Upper lobe of left lung (tissue), 6 donors: ENCODE data around the gene FBLN7. TPM values are rescaled to one million over a fixed set of nuclear protein-coding genes. Genes with fewer than 3 reads are reported as not detected.
A peak's percentile ranks its signal among the peaks of the same experiment; 100 is the strongest.
"Not testable (repeated sequence)": the region's sequence is repeated elsewhere in the genome, so short reads cannot be mapped to it uniquely, and the experiment has no call there.

Source experiments
- ATAC-seq, 2 donors: fragments of 200-7000 bp; cut with Tn5 transposase; one replicate each; pipeline ENCODE4 v1.9.1; 2022; ENCODE audit warnings: mild to moderate bottlenecking in 2 of 2, moderate library complexity in 2 of 2; ENCODE audit not compliant: low FRiP score in 2 of 2
- DNase-seq, 2 donors: peaks; one replicate each; pipeline ENCODE4 v3.0.0-alpha.2; 2019 to 2020
- H3K27ac ChIP-seq, 4 donors: fragments of 200-600 bp; sonication (generic); one replicate each; pipeline ENCODE4 v1.5.1; 2016 to 2019
- H3K27me3 ChIP-seq, 4 donors: fragments of 200-600 bp; sonication (generic); one replicate each; pipeline ENCODE4 v1.5.1; 2017 to 2019
- H3K36me3 ChIP-seq, 4 donors: fragments of 200-600 bp; sonication (generic); one replicate each; pipeline ENCODE4 v1.5.1; 2016 to 2019
- H3K4me1 ChIP-seq, 4 donors: fragments of 200-600 bp; sonication (generic); one replicate each; pipeline ENCODE4 v1.5.1; 2018 to 2019
- H3K4me3 ChIP-seq, 4 donors: fragments of 200-600 bp; sonication (generic); one replicate each; pipeline ENCODE4 v1.5.1; 2017 to 2019; ENCODE audit warnings: mild to moderate bottlenecking in 2 of 4, moderate library complexity in 1 of 4
- H3K9me3 ChIP-seq, 4 donors: fragments of 200-600 bp; sonication (generic); one replicate each; pipeline ENCODE4 v1.5.1; 2018 to 2019
- EP300 ChIP-seq, 4 donors: sonication (generic); formaldehyde crosslinking; IDR thresholded peaks; one replicate each; pipeline ENCODE4 v1.5.1; 2017; ENCODE audit warnings: antibody characterized with exemption in 4 of 4, control low read depth in 2 of 4
- POLR2A ChIP-seq, 4 donors: fragments of 450-650 bp; IDR thresholded peaks; one replicate each; pipeline ENCODE4 v1.5.1; 2016 to 2017; ENCODE audit warnings: antibody characterized with exemption in 4 of 4, mild to moderate bottlenecking in 2 of 4
- POLR2AphosphoS5 ChIP-seq, 2 donors: sonication (generic); formaldehyde crosslinking; IDR thresholded peaks; one replicate each; pipeline ENCODE4 v1.5.1; 2017; ENCODE audit warnings: antibody characterized with exemption in 2 of 2
- WGBS, 2 donors: methylation state at CpG; one replicate each; pipeline ENCODE4 v1.1.5; 2017 to 2018; 5-methylcytosine and 5-hydroxymethylcytosine counted together
- total RNA-seq, 6 donors: library from RNA; depleted of rRNA in 4 of 6; stranded (reverse); fragments of >200 nt in 4 of 6; gene quantifications; one replicate each; pipeline versions ENCODE4 v1.1.0 to v1.2.1, GENCODE V29; 2016 to 2021
- TF ChIP-seq, protein P1 (sequence below), 6 experiments: fragments of 450-650 bp in 4 of 6; fragments of 200-600 bp in 2 of 6; sonication (generic) in 2 of 6; IDR thresholded peaks; one replicate each; pipeline ENCODE4 v1.5.1; 2016 to 2019; ENCODE audit warnings: antibody characterized with exemption in 6 of 6
- donor health status: DM: no; HTN: no; CAD: no; lungs with moderate emphysema.
- donor health status: DM: no; HTN: yes; CAD: no; lungs with severe emphysema.

The FBLN7 gene
- total RNA-seq, 6 donors from 2014 or later = 2.0 to 6.9 (median 4.0) TPM; not detected in 1

DNA sequence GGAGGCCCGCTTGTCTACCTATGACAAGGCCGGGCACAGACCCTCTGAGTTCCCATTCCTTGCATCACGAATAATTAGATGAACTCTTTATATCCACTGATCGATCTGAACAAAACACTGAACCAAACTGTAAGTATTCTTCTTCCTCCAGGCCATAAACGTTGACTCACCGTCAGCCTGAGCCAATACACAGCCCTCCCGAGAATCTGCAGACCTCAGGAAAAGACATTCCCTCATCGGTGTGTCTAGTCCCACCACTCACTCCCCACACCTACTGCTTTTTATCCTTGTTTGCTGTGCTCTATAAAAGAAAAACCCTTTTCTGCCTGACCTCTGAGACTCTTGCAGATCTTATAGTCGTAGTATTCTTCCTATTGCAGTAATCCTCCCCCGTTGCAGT lies 42.1 kb upstream of the FBLN7 start:
- Histone ChIP-seq H3K9me3 (no peaks in the 10 kb centered on the region), H3K36me3 (peaks cover 12 to 69% (median 34%) of the 10 kb centered on the region in 4 donors), H3K4me1 (peaks cover 0 to 8% (median 4%) of the 10 kb centered on the region in 4 donors), H3K27ac (peak overlapping the region in 1 of 4 donors; percentile 21), H3K27me3 (no peaks in the 10 kb centered on the region), H3K4me3 (no peak overlapping the region)
- peak in 1 of 2 donors; percentile 74 for ATAC-seq
- TF ChIP-seq EP300 (IDR thresholded peaks at IDR 0.05) = no peak
- no peak for TF ChIP-seq POLR2AphosphoS5 (IDR thresholded peaks at IDR 0.05)
- TF ChIP-seq, protein P1, sequence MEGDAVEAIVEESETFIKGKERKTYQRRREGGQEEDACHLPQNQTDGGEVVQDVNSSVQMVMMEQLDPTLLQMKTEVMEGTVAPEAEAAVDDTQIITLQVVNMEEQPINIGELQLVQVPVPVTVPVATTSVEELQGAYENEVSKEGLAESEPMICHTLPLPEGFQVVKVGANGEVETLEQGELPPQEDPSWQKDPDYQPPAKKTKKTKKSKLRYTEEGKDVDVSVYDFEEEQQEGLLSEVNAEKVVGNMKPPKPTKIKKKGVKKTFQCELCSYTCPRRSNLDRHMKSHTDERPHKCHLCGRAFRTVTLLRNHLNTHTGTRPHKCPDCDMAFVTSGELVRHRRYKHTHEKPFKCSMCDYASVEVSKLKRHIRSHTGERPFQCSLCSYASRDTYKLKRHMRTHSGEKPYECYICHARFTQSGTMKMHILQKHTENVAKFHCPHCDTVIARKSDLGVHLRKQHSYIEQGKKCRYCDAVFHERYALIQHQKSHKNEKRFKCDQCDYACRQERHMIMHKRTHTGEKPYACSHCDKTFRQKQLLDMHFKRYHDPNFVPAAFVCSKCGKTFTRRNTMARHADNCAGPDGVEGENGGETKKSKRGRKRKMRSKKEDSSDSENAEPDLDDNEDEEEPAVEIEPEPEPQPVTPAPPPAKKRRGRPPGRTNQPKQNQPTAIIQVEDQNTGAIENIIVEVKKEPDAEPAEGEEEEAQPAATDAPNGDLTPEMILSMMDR (IDR thresholded peaks at IDR 0.05) = no peak
- DNase-seq = no peak
- 82 to 90% methylated on average over 10 of the region's 10 CpGs for WGBS, 2 donors

DNA sequence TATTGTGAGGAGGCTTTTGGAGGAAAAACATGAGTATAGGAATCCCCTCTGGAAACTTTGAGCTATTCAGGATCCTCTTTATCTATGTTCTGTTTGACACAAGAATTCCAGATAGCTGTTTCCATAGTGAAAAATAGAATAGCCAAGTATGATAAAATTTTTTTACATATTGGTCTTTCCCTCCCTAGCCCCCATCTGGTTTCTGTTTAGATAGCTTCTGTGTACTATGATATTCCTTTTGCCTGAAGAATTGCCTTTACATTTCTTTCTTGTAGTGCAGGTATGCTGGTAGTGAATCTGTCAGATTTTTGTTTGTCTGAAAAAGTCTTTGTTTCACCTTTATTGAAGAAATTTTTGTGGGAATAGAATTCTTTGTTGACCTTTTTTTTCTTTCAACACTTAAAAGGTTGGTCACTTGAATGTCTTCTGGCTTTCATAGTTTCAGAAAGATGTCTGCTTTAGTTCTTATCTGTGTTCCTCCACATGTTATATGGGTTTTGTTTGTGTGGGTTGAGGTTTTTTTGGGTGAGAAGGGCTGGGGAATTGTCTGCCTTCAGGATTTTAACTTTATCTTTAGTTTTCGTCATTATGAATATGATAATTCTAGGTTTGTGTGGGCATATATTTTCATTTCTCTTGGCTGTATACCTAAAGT lies 29.9 kb upstream of the FBLN7 start:
- ATAC-seq (no peak), DNase-seq (no peak)
- H3K4me1 ChIP-seq = no peaks in the 10 kb centered on the region
- H3K4me3 ChIP-seq = no peak overlapping the region
- peaks cover 0 to 14% (median 9%) of the 10 kb centered on the region in 4 donors for H3K9me3 ChIP-seq
- no peaks in the 10 kb centered on the region for H3K27me3 ChIP-seq
- no peak overlapping the region for H3K27ac ChIP-seq
- 91 to 96% methylated on average over 1 of the region's 1 CpG for WGBS, 2 donors
- peaks cover 0 to 95% (median 28%) of the 10 kb centered on the region in 4 donors for H3K36me3 ChIP-seq
- TF ChIP-seq POLR2A (IDR thresholded peaks at IDR 0.05) (no peak), EP300 (IDR thresholded peaks at IDR 0.05) (no peak), POLR2AphosphoS5 (IDR thresholded peaks at IDR 0.05) (no peak)
- TF ChIP-seq, protein P1 (IDR thresholded peaks at IDR 0.05) = no peak

DNA sequence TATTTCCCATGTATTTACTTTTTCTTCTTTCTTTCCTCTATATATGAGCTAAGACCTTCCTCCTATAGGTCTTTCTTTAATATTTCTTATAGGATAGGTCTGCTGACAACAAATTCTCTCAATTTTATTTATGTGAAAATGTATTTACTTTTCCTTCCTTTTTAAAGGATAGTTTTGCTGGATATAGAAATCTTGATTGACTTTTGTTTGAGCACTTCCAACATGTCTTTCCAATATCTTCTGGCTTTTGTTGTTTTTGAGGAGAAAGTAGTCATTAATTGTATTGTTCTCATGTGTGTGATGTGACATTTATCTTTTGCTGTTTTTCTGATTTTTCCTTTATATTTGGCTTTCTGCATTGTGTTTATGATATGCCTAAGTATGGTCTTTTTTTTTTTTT lies 28.9 kb upstream of the FBLN7 start:
- no peak for DNase-seq
- Histone ChIP-seq H3K9me3 (peaks cover 0 to 14% (median 9%) of the 10 kb centered on the region in 4 donors), H3K27ac (no peak overlapping the region), H3K36me3 (peaks cover 0 to 87% (median 29%) of the 10 kb centered on the region in 4 donors), H3K27me3 (no peaks in the 10 kb centered on the region), H3K4me3 (no peak overlapping the region), H3K4me1 (no peaks in the 10 kb centered on the region)
- no peak for ATAC-seq
- TF ChIP-seq POLR2A (IDR thresholded peaks at IDR 0.05) = no peak
- TF ChIP-seq EP300 (IDR thresholded peaks at IDR 0.05) = no peak
- no peak for TF ChIP-seq POLR2AphosphoS5 (IDR thresholded peaks at IDR 0.05)
- TF ChIP-seq, protein P1 (IDR thresholded peaks at IDR 0.05) = no peak

DNA sequence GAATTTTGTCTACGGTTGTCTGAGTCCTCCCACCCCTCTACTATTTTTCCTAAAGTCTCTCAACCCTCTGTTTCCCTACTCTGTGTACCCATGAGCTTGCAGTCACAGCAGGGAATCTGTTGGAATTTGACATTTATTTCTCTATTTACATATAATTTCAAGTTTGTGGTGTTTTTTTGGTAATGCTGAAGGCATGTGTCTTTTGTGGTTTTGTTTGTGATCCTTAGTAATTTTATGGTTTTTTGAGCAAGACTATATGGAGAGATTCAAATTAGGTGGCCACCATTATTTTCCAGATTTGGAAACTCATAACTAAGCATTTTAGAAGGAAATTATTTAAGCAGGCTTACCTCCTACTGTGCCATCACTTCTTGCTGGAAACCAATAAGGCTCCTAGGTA lies 27.2 kb upstream of the FBLN7 start:
- Histone ChIP-seq H3K4me1 (no peaks in the 10 kb centered on the region), H3K36me3 (peaks cover 0 to 74% (median 29%) of the 10 kb centered on the region in 4 donors), H3K27ac (no peak overlapping the region), H3K27me3 (no peaks in the 10 kb centered on the region), H3K4me3 (no peak overlapping the region), H3K9me3 (peaks cover 0 to 14% (median 9%) of the 10 kb centered on the region in 4 donors)
- WGBS, 2 donors = 96 to 100% methylated on average over 1 of the region's 1 CpG
- ATAC-seq (no peak), DNase-seq (no peak)
- TF ChIP-seq POLR2AphosphoS5 (IDR thresholded peaks at IDR 0.05) (no peak), EP300 (IDR thresholded peaks at IDR 0.05) (no peak)

DNA sequence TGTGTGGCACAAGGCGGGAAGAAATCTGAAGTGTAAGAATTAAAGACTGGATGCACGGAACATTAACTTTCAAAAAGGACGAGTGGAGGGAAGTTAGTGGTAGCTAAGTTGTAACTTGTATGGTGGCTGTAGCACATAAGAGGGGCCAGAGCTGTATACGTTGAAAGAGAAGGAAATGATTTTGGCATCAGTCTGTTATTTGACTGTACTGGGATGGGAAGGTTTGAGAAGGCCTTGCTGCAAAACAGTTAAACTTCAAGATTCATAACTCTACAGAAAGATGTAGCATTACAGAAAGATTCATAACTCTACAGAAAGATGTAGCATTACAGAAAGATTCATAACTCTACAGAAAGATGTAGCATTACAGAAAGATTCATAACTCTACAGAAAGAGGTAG lies 24.8 kb upstream of the FBLN7 start:
- not testable (repeated sequence) for DNase-seq, ATAC-seq, H3K27me3 ChIP-seq, H3K27ac ChIP-seq, H3K4me1 ChIP-seq, H3K4me3 ChIP-seq
- Histone ChIP-seq H3K9me3 (peaks cover 0 to 14% (median 9%) of the 10 kb centered on the region in 4 donors), H3K36me3 (peaks cover 0 to 74% (median 44%) of the 10 kb centered on the region in 4 donors)
- 95 to 97% methylated on average over 4 of the region's 4 CpGs for WGBS, 2 donors

DNA sequence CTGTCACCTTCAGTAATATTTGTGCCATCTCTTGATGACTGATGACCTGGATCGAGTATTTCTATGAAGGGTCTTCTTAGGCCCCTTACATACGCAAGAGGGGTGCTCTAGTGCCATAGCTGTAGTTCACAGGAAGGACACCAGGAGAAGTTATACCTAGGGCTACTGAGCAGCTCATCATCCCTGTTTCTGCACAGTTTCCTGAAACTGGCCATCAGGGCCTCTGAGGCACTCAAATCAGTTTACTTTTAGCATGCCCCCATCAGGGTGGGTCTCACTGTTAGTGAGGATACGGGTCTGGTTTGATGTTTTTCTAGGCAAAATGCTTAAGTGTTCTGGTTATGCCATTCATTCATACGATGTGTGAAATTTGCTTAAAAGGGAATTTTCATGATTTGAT lies 20.0 kb upstream of the FBLN7 start:
- DNase-seq (no peak), ATAC-seq (no peak)
- WGBS, 2 donors = 86 to 89% methylated on average over 2 to 4 of the region's 4 CpGs
- Histone ChIP-seq H3K4me3 (no peak overlapping the region), H3K9me3 (no peaks in the 10 kb centered on the region), H3K27me3 (no peaks in the 10 kb centered on the region), H3K4me1 (no peaks in the 10 kb centered on the region), H3K27ac (no peak overlapping the region), H3K36me3 (peaks cover 0 to 38% (median 20%) of the 10 kb centered on the region in 4 donors)
- no peak for TF ChIP-seq POLR2A (IDR thresholded peaks at IDR 0.05)
- no peak for TF ChIP-seq POLR2AphosphoS5 (IDR thresholded peaks at IDR 0.05)
- TF ChIP-seq EP300 (IDR thresholded peaks at IDR 0.05) = no peak
- TF ChIP-seq, protein P1 (IDR thresholded peaks at IDR 0.05) = no peak
